ENCODE measurements around the gene IRAG1.
A peak's percentile ranks its signal among the peaks of the same experiment; 100 is the strongest.

The IRAG1 gene

DNA sequence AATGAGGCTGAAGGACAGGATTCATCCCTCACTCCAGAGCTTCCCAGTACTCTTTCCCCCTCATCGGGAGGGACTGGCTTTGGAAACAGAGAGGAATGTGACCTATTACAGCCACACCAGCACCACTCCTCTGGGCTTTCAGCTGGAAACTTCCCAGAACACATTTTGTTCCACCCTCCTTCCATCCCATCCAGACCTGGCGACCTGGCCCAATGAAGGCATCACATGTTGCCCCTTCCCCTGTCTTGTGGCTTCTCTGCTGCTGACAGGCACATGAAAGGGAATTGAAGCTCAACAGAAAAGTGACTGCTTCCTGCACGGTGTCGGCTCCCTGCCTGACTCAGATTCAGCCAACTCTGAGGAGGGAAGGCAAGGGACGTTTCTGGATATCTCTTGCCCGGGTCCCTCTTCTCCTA is 19.1 kb downstream of the IRAG1 start:
- peaks cover 37% of the 10 kb centered on the region for H3K4me1 ChIP-seq (ENCODE audit: control insufficient read depth, insufficient read depth, low read length)
- no peak overlapping the region for H3K9ac ChIP-seq (ENCODE audit: low read length)
- H3K27me3 ChIP-seq (ENCODE audit: control insufficient read depth, insufficient read depth, low read length) = no peaks in the 10 kb centered on the region
- peak overlapping the region; percentile 71 for H3K27ac ChIP-seq (ENCODE audit: low read depth, low read length)
- no peak overlapping the region for H3K4me3 ChIP-seq (ENCODE audit: low read length)
- no peaks in the 10 kb centered on the region for H3K36me3 ChIP-seq (ENCODE audit: control insufficient read depth, insufficient read depth, low read length)

DNA sequence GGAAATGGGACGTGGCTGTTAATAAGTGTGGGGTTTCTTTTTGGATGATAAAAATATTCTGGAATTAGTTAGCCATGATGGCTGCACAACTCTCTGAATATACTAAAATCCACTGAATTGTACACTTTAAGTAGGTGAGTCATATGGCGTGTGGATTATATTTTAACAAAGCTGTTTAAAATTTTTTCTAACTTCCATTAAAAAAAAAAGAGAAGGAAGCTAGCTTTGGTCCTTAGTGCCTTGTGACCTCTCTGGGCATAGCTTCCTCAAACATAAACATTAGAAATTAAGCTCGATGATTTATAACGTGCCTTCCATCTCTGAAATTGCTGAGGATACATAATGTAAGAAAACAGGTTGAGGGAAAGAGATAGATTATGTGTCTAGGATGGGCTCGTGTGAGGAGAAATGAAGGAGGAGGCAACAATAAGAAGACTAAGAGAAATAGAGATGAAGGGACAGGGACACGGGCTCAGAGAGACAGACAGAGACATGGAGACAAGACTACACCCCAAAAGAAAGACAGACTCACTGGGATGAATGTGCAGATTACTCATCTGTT is 20.0 kb downstream of the IRAG1 start:
- Histone ChIP-seq H3K36me3 (ENCODE audit: control insufficient read depth, insufficient read depth, low read length) (no peaks in the 10 kb centered on the region), H3K27me3 (ENCODE audit: control insufficient read depth, insufficient read depth, low read length) (no peaks in the 10 kb centered on the region), H3K9ac (ENCODE audit: low read length) (no peak overlapping the region), H3K4me1 (ENCODE audit: control insufficient read depth, insufficient read depth, low read length) (peaks cover 46% of the 10 kb centered on the region), H3K27ac (ENCODE audit: low read depth, low read length) (peak overlapping the region; percentile 71), H3K4me3 (ENCODE audit: low read length) (no peak overlapping the region)

DNA sequence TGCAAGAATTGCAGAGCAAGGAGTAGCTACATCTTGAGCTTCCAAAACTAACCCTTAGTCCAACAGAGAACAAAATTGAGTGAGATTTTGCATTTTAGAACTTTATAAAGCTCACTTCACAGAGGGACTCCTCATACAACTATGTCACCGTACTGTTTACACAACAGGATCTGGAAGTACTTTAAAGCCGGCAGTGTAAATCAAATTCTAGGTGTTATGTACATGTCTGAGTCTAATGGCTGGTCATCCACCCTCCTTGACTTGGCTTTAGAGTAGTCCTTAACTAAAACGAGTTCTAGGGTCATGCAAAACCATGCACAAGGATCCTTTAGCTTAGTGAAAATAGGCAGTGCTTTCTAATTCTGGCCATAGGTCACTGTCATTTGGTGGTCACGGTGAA is 23.5 kb downstream of the IRAG1 start:
- Histone ChIP-seq H3K9ac (ENCODE audit: low read length) (no peak overlapping the region), H3K4me1 (ENCODE audit: control insufficient read depth, insufficient read depth, low read length) (peaks cover 55% of the 10 kb centered on the region), H3K27me3 (ENCODE audit: control insufficient read depth, insufficient read depth, low read length) (no peaks in the 10 kb centered on the region), H3K4me3 (ENCODE audit: low read length) (no peak overlapping the region), H3K36me3 (ENCODE audit: control insufficient read depth, insufficient read depth, low read length) (no peaks in the 10 kb centered on the region), H3K27ac (ENCODE audit: low read depth, low read length) (peak overlapping the region; percentile 72)

DNA sequence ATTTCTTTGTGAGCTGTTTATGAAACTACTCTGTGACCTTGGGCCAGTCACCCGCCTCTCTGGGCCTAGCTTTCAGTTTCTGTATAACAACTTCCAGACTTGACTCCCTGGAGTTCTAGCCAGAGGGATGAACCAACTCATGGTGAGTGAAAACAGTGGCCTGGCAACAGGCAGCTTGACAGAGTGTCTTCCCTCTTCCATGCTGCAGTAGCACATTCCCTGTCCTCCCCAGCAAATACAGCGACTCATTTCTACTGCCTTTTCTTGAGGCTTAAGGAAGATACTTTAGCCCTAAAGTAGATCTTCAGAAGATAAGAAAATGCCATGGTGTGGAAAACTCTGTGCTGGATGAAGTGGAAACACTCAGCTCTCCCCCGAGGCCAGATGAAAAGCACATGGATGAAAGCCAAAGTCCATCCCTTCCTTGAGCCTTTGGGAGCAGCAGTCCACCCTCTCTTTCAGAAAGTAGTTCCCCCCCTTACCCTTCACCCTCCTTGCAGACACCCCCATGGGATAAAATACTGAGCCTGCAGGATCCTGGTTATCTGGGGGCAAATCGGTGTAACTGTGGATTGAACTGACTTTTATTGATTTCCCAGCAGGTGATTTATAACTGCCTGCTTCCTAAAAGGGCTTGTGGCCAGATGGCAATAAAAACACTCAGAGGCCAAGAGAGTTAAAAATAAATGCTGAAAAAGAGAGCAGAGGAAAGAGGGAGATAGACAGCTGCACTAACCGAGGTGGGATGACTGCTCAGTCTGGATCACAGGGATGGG is 24.1 kb downstream of the IRAG1 start:
- Histone ChIP-seq H3K4me1 (ENCODE audit: control insufficient read depth, insufficient read depth, low read length) (peaks cover 49% of the 10 kb centered on the region), H3K27me3 (ENCODE audit: control insufficient read depth, insufficient read depth, low read length) (no peaks in the 10 kb centered on the region), H3K9ac (ENCODE audit: low read length) (peak overlapping the region; percentile 27), H3K36me3 (ENCODE audit: control insufficient read depth, insufficient read depth, low read length) (no peaks in the 10 kb centered on the region), H3K4me3 (ENCODE audit: low read length) (peak overlapping the region; percentile 16), H3K27ac (ENCODE audit: low read depth, low read length) (peak overlapping the region; percentile 72)

DNA sequence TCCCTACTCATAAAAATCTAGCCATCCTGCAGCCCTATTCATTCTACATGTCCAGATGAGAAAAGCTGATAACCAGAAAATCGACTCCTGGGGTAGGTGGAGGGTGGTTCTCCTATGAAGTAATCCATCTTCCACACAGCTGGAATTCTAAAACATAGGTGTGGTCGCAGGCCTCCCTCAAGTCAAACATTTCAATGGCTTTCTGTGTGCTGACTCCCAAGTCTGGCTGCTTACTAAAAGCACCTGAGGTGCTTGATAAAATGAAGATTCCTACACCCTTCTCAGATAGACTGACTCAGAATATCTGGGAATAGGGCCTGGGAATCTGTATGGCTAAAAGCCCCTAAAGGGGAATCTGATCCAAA is 26.1 kb downstream of the IRAG1 start:
- no peaks in the 10 kb centered on the region for H3K27me3 ChIP-seq (ENCODE audit: control insufficient read depth, insufficient read depth, low read length)
- no peak overlapping the region for H3K4me3 ChIP-seq (ENCODE audit: low read length)
- peak overlapping the region; percentile 58 for H3K27ac ChIP-seq (ENCODE audit: low read depth, low read length)
- H3K9ac ChIP-seq (ENCODE audit: low read length) = no peak overlapping the region
- no peaks in the 10 kb centered on the region for H3K36me3 ChIP-seq (ENCODE audit: control insufficient read depth, insufficient read depth, low read length)
- peaks cover 38% of the 10 kb centered on the region for H3K4me1 ChIP-seq (ENCODE audit: control insufficient read depth, insufficient read depth, low read length)

DNA sequence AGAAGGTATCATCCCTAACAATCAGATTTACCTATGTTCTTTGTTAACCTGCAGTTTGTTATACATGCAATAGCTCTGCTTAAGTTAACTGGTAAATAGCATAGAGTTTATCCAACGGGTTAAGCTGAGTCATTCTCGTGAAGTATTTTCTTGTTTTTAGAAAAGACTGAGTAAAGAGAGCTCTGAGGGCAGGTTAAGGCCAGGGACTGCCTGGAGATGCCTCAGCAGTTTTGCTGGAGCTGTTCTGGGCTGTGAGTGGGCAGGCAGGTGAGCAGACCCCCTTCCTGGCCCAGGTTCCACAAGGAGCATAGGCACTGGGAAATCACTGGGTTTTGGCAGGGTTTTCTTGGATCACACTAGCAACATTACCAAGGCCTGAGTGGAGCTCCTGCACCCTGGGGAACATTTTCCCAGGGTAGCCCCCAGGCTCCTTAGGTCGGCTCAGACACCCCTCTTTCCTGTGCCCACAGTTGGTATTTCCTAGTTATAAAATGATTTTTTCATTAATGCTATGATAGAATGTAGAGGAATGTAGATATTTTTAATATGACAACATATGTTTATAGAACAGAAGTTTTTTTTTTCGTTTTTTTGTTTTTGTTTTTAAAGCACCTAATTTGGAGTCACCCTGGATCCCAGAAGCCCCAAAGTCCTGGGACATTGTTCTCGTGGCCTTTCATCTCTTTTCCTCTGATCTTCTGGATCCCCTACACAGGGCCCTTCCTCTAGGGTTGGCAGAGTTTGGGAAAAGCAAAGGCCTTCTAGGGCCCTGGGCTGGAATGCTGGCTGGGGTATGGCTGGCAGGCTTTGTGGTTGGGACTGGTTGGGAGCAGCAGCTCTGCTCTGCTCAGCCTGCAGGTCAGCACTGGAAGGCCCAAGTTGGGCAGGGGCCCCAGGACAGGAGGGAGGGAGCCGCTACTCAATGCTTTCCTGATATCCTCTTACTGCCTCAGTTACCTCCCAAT is 26.7 kb downstream of the IRAG1 start:
- H3K4me1 ChIP-seq (ENCODE audit: control insufficient read depth, insufficient read depth, low read length) = peaks cover 38% of the 10 kb centered on the region
- H3K36me3 ChIP-seq (ENCODE audit: control insufficient read depth, insufficient read depth, low read length) = no peaks in the 10 kb centered on the region
- H3K27ac ChIP-seq (ENCODE audit: low read depth, low read length) = peak overlapping the region; percentile 51
- no peak overlapping the region for H3K9ac ChIP-seq (ENCODE audit: low read length)
- H3K27me3 ChIP-seq (ENCODE audit: control insufficient read depth, insufficient read depth, low read length) = no peaks in the 10 kb centered on the region
- H3K4me3 ChIP-seq (ENCODE audit: low read length) = no peak overlapping the region

DNA sequence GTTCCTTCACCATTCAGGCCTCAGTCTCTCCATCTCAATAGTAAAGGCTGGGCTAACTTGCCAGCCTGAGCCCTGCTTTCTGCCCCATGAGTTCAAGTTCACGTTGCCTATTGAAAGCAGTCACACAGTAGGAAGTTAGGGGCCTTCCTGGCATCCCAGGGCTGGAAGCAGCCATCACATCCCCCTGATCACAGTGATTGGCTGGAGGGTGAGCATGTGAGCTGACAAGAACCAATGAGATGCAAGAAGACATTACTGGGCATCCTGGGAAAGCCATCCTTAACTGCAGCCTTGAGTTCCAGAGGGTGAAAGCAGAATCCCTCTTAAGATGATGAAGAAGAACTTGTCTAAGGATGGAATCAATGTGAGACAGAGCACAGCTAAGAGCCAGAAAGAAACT is 29.1 kb downstream of the IRAG1 start:
- Histone ChIP-seq H3K36me3 (ENCODE audit: control insufficient read depth, insufficient read depth, low read length) (no peaks in the 10 kb centered on the region), H3K27ac (ENCODE audit: low read depth, low read length) (no peak overlapping the region), H3K4me1 (ENCODE audit: control insufficient read depth, insufficient read depth, low read length) (peaks cover 30% of the 10 kb centered on the region), H3K27me3 (ENCODE audit: control insufficient read depth, insufficient read depth, low read length) (no peaks in the 10 kb centered on the region), H3K4me3 (ENCODE audit: low read length) (no peak overlapping the region), H3K9ac (ENCODE audit: low read length) (no peak overlapping the region)

DNA sequence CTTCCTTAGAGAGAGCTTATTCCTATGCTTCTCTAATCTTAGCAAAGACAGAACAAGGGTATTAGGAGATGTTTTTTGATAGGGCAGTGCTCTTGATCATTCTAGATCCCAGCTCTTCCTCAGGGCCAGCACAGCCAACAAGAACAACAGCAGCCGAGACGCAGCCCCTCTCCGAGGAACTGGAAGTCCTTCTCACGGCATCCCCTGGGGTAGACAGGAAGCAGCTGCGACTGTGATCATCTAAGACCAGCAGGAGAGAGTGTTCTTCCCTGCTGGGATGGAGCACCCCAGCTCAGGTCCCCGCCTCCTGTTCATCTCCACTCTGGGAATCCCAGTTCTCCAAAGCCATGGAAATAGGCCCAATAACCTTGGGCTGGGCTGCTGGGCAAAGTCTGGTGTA is 29.6 kb downstream of the IRAG1 start:
- H3K9ac ChIP-seq (ENCODE audit: low read length) = no peak overlapping the region
- peaks cover 30% of the 10 kb centered on the region for H3K4me1 ChIP-seq (ENCODE audit: control insufficient read depth, insufficient read depth, low read length)
- no peaks in the 10 kb centered on the region for H3K27me3 ChIP-seq (ENCODE audit: control insufficient read depth, insufficient read depth, low read length)
- H3K27ac ChIP-seq (ENCODE audit: low read depth, low read length) = no peak overlapping the region
- H3K4me3 ChIP-seq (ENCODE audit: low read length) = no peak overlapping the region
- H3K36me3 ChIP-seq (ENCODE audit: control insufficient read depth, insufficient read depth, low read length) = no peaks in the 10 kb centered on the region

DNA sequence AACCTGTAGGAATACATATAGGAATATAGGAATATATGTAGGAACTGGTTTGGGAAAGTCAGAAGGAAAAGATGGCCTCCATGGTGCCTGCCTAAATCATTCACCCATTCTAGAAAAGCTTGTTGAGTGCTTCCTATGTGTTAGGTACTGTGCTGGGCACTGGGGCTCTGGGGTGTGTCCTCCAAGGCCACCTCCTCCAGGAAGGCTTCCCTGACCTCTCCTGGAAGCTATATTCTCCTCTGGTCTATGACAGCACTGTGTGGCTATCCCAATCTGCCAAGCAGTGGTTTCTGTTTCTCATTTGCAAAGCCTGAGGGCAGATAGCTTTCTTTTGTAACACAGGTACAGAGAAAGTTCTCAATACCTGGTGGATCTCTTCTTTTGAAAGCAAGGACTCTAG is 30.2 kb downstream of the IRAG1 start:
- Histone ChIP-seq H3K4me1 (ENCODE audit: control insufficient read depth, insufficient read depth, low read length) (peaks cover 30% of the 10 kb centered on the region), H3K4me3 (ENCODE audit: low read length) (no peak overlapping the region), H3K9ac (ENCODE audit: low read length) (no peak overlapping the region), H3K27me3 (ENCODE audit: control insufficient read depth, insufficient read depth, low read length) (no peaks in the 10 kb centered on the region), H3K27ac (ENCODE audit: low read depth, low read length) (no peak overlapping the region), H3K36me3 (ENCODE audit: control insufficient read depth, insufficient read depth, low read length) (no peaks in the 10 kb centered on the region)

DNA sequence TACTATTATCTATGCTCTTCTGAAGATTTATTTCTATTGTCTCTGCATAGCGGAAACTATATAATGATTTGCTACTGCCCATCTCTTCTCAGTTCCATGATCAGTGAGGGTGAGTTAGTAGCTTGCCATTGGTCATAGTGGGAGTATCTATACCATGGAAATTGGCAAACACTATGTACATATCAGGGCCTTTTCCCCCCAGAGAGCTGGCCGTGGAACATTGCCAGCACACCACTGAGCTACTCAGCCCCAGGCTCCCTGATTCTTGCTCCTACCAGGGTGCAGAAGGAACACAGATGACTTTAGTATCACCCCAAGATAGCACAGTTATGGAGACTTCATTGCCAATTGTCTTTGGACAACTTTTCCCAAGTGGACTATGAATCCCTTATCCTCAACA is 33.2 kb downstream of the IRAG1 start:
- Histone ChIP-seq H3K27me3 (ENCODE audit: control insufficient read depth, insufficient read depth, low read length) (no peaks in the 10 kb centered on the region), H3K27ac (ENCODE audit: low read depth, low read length) (peak overlapping the region; percentile 71), H3K36me3 (ENCODE audit: control insufficient read depth, insufficient read depth, low read length) (no peaks in the 10 kb centered on the region), H3K4me3 (ENCODE audit: low read length) (no peak overlapping the region), H3K9ac (ENCODE audit: low read length) (no peak overlapping the region), H3K4me1 (ENCODE audit: control insufficient read depth, insufficient read depth, low read length) (peaks cover 40% of the 10 kb centered on the region)

DNA sequence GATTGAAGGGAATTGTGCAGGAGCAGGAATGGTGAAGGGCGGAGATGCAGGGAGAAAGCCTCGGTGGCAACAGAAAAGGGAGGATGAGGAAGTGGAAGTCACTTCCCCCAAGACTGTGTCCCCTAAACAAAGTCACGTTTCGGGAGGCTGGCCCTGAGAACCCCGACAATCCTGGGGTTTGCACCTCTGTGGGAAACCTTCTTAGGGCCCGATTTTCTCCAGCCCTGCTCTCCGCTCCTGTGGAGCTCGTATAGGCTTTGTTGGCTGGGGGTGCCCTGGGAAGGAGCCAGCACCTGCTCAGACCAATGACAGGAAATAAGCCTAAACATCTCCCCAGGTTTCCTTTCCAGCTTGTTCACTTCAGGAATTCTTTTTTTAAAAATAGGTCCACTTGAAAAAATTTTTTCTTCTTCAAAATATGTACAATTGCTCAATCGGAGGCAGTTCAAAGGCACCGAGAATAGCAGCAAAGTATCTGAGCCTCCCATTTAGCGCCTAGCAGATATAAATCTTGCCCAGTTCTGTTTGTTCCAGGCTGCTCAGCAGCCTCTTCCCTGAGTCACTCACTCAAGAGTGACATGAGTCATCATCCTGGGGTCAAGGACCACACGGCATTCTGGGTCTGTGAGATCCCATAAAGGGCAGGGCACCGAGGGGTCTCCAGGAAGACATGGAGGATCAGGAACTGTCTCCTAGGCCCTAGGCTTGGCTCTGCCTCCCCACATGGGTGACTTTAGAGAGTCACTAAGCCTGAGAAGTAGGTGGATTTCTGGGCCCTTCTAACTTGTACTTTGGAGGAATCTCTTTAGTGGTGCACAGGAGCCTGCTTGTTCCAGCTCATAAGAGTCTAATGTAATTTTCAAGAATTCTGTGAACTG is 34.0 kb downstream of the IRAG1 start:
- peak overlapping the region; percentile 71 for H3K27ac ChIP-seq (ENCODE audit: low read depth, low read length)
- H3K36me3 ChIP-seq (ENCODE audit: control insufficient read depth, insufficient read depth, low read length) = no peaks in the 10 kb centered on the region
- no peak overlapping the region for H3K4me3 ChIP-seq (ENCODE audit: low read length)
- H3K27me3 ChIP-seq (ENCODE audit: control insufficient read depth, insufficient read depth, low read length) = no peaks in the 10 kb centered on the region
- H3K9ac ChIP-seq (ENCODE audit: low read length) = no peak overlapping the region
- H3K4me1 ChIP-seq (ENCODE audit: control insufficient read depth, insufficient read depth, low read length) = peaks cover 47% of the 10 kb centered on the region

All from rectal smooth muscle tissue (tissue), 1 donor.